HCT116 (cell line): ENCODE results near the gene NFASC. TPM values are rescaled to one million over a fixed set of nuclear protein-coding genes. Genes with fewer than 3 reads are reported as not detected.

Experiments used
- ATAC-seq: fragments of 200-7000 bp; cut with Tn5 transposase; 2 replicates; pipeline ENCODE4 v1.9.1; 2020; ENCODE audit warnings: mild to moderate bottlenecking, moderate library complexity
- BruUV-seq: library from RNA; stranded (reverse); fragments of 400-500 nt; replicated peaks from 2 replicates; lab custom pipeline; 2021; lab: Mats Ljungman, UMichigan
- CTCF ChIA-PET: fragments of 300-600 bp; sonication (Branson Sonifier 250); formaldehyde crosslinking; loops from one replicate; lab custom pipeline; 2021; ENCODE audit warnings: antibody characterized with exemption; lab: Charles Lee
- POLR2A ChIA-PET: fragments of 300-600, 350-600 bp; sonication (Branson Sonifier 250); formaldehyde crosslinking; loops from one replicate; lab custom pipeline; 2021; ENCODE audit warnings: antibody characterized with exemption; lab: Charles Lee
- RAD21 ChIA-PET, 2 experiments: fragments of 300-600 bp; sonication (Branson Sonifier 250); formaldehyde crosslinking; loops; one replicate each; lab custom pipeline; 2023; ENCODE audit warnings: low total read pairs in 2 of 2; ENCODE audit not compliant: uncharacterized antibody in 2 of 2, unreplicated experiment in 2 of 2, low non-redundant PET in 1 of 2; lab: Charles Lee
- DNase-seq: peaks from one replicate; pipeline ENCODE4 v3.0.0-alpha.2; 2010; ENCODE audit warnings: low read depth, low spot score
- H2AFZ ChIP-seq: fragments of 200-600 bp; shearing (Covaris generic), sonication (generic); 2 replicates; pipeline ENCODE4 v1.6.1; 2017; ENCODE audit warnings: low read depth, mixed run types, mixed read lengths, antibody characterized with exemption, low read length; ENCODE audit not compliant: poor library complexity, severe bottlenecking
- H3K27ac ChIP-seq: 2 replicates; pipeline ENCODE4 v1.5.1; 2012; ENCODE audit warnings: low read depth, low read length
- H3K27me3 ChIP-seq: fragments of 200-600 bp; sonication (generic); 2 replicates; pipeline ENCODE4 v1.6.1; 2016; ENCODE audit warnings: mixed run types, low read length, mixed read lengths; ENCODE audit not compliant: insufficient read depth
- H3K36me3 ChIP-seq, 2 experiments: fragments of 200-500 bp in 1 of 2; fragments of 200-600 bp in 1 of 2; sonication (Bioruptor generic) in 1 of 2; sonication (generic) in 1 of 2; 2 replicates each; pipeline versions ENCODE4 v1.5.1 to v1.6.1; 2014 to 2016; ENCODE audit warnings: low read length in 2 of 2, inconsistent platforms in 1 of 2, mixed read lengths in 1 of 2, mixed run types in 1 of 2; ENCODE audit not compliant: insufficient read depth in 2 of 2, control insufficient read depth in 1 of 2
- H3K4me1 ChIP-seq, 2 experiments: fragments of 200-600 bp in 1 of 2; sonication (generic) in 1 of 2; 2 replicates each; pipeline versions ENCODE4 v1.5.1 to v1.6.1; 2012 to 2017; ENCODE audit warnings: low read length in 2 of 2, inconsistent platforms in 1 of 2, mild to moderate bottlenecking in 1 of 2, mixed read lengths in 1 of 2, mixed run types in 1 of 2, moderate library complexity in 1 of 2; ENCODE audit not compliant: insufficient read depth in 2 of 2, control insufficient read depth in 1 of 2
- H3K4me2 ChIP-seq: fragments of 200-600 bp; sonication (generic); 2 replicates; pipeline ENCODE4 v1.6.1; 2017; ENCODE audit warnings: mixed run types, low read length, mixed read lengths
- H3K4me3 ChIP-seq, 2 experiments: fragments of 200-600 bp in 1 of 2; sonication (generic) in 1 of 2; replicated peaks in 1 of 2; 2 replicates each; pipeline ENCODE4 v1.5.1; 2011 to 2016; ENCODE audit warnings: low read length in 2 of 2, control low read depth in 1 of 2, low read depth in 1 of 2, mild to moderate bottlenecking in 1 of 2, mixed read lengths in 1 of 2, mixed run types in 1 of 2
- H3K79me2 ChIP-seq: fragments of 200-600 bp; sonication (generic); 2 replicates; pipeline ENCODE4 v1.6.1; 2017; ENCODE audit warnings: mild to moderate bottlenecking, mixed run types, low read length, moderate library complexity, mixed read lengths; ENCODE audit not compliant: insufficient read depth
- H3K9ac ChIP-seq: fragments of 200-600 bp; sonication (generic); 2 replicates; pipeline ENCODE4 v1.6.1; 2016; ENCODE audit warnings: low read length, mixed read lengths
- H3K9me2 ChIP-seq: fragments of 200-600 bp; sonication (generic), shearing (Covaris generic); 2 replicates; pipeline ENCODE4 v1.6.1; 2017; ENCODE audit warnings: mixed run types, mild to moderate bottlenecking, moderate library complexity; ENCODE audit not compliant: insufficient read depth
- H3K9me3 ChIP-seq, 2 experiments: fragments of 200-500 bp in 1 of 2; fragments of 200-600 bp in 1 of 2; sonication (Bioruptor generic) in 1 of 2; sonication (generic) in 1 of 2; 2 replicates each; pipeline ENCODE4 v1.6.1; 2014 to 2017; ENCODE audit warnings: low read length in 2 of 2, mixed read lengths in 2 of 2, inconsistent platforms in 1 of 2, low read depth in 1 of 2, mild to moderate bottlenecking in 1 of 2, mixed run types in 1 of 2, moderate library complexity in 1 of 2; ENCODE audit not compliant: control insufficient read depth in 1 of 2, insufficient read depth in 1 of 2
- H4K20me1 ChIP-seq: fragments of 200-600 bp; sonication (generic), shearing (Covaris generic); 2 replicates; pipeline ENCODE4 v1.6.1; 2017; ENCODE audit warnings: mixed run types, mild to moderate bottlenecking, moderate library complexity; ENCODE audit not compliant: insufficient read depth
- CBX3 ChIP-seq: IDR thresholded peaks from 2 replicates; pipeline ENCODE4 v1.6.1; 2012; ENCODE audit warnings: low read depth
- EZH2 ChIP-seq: fragments of 200-600 bp; sonication (generic); IDR thresholded peaks from 2 replicates; pipeline ENCODE4 v1.6.1; 2017; ENCODE audit warnings: antibody characterized with exemption, mixed run types
- FOSL1 ChIP-seq: IDR thresholded peaks from 2 replicates; pipeline ENCODE4 v1.6.1; 2012; ENCODE audit warnings: low read depth
- JUND ChIP-seq: IDR thresholded peaks from 2 replicates; pipeline ENCODE4 v1.6.1; 2012
- POLR2A ChIP-seq: IDR thresholded peaks from 2 replicates; pipeline ENCODE4 v1.7.0; 2011; ENCODE audit warnings: borderline replicate concordance; ENCODE audit not compliant: insufficient read depth, insufficient read length; ENCODE audit errors: extremely low read depth
- SP1 ChIP-seq: IDR thresholded peaks from 2 replicates; pipeline ENCODE4 v1.6.1; 2012; ENCODE audit warnings: low read depth
- YY1 ChIP-seq: IDR thresholded peaks from 2 replicates; pipeline ENCODE4 v1.6.1; 2011; ENCODE audit warnings: low read length, low read depth, moderate library complexity, mild to moderate bottlenecking; ENCODE audit not compliant: insufficient replicate concordance; ENCODE audit errors: extremely low read depth
- intact Hi-C: fragments of 100-400 bp; cut with micrococcal nuclease; formaldehyde crosslinking; loops from 2 replicates; pipeline ENCODE4 v1.10.0; 2022
- total RNA-seq: library from RNA; stranded (reverse); gene quantifications from one replicate; pipeline ENCODE4 v1.2.1, GENCODE V29; 2021; ENCODE audit not compliant: unreplicated experiment
- TF ChIP-seq, protein P1 (sequence below), 3 experiments: fragments of 200-600 bp in 1 of 3; sonication (generic) in 1 of 3; IDR thresholded peaks in 2 of 3; conservative IDR thresholded peaks in 1 of 3; 2 replicates each; pipeline ENCODE4 v1.5.1; 2012 to 2017; ENCODE audit warnings: low read depth in 2 of 3, low read length in 2 of 3, antibody characterized with exemption in 1 of 3, borderline replicate concordance in 1 of 3, control low read depth in 1 of 3, mild to moderate bottlenecking in 1 of 3, mixed read lengths in 1 of 3, mixed run types in 1 of 3, moderate library complexity in 1 of 3; ENCODE audit not compliant: insufficient read depth in 1 of 3

Gene NFASC
- total RNA-seq, 1 experiment from 2014 or later = 0.57 TPM

DNA sequence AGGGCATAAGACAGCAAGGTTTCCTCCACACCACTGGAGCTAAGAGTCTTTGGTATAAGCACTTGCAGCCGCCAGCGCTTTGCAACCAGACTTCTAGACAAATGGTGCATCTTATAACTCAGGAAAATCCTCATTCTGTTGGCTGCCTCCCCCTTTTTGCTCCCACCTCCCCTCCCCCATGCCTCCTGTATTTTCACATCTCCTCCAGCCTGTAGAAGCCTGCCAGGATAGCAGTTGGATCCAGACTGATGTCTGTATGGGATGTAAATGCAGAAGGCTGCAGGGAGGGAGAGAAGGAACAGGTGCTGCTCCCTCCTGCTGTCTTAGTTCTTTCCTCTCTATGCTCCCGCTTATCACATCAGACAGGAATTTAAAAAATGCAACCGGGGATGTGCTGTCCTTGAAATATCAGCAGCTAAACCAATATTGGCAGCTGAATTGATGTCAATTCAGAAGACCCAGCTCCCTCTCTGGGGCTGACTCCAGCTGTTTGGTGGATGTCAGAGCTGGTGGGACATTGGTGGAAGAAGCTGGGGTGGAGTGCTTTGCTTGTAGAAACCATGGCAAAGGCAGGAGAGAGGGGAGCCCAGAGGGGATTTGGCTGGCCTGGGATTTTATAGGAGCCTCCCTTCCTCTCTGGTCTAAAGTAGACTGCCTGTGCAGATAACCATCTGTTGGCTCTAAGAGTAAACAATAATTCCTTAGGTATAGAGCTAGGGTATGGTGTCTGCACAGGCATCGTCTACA is 53.5 kb downstream of the NFASC start:
- Histone ChIP-seq H3K4me2 (no peak overlapping the region), H3K9ac (no peak overlapping the region), H4K20me1 (no peaks in the 10 kb centered on the region), H3K36me3 (no peaks in the 10 kb centered on the region), H3K27ac (no peak overlapping the region), H3K79me2 (no peaks in the 10 kb centered on the region), H3K27me3 (peaks cover 3% of the 10 kb centered on the region; the same call in 1 of the 2 replicates), H3K4me1 (peaks cover 4 to 6% of the 10 kb centered on the region in 2 experiments; a peak in 3 of 4 replicates), H2AFZ (no peak overlapping the region), H3K9me2 (no peaks in the 10 kb centered on the region), H3K4me3 (no peak overlapping the region), H3K9me3 (no peaks in the 10 kb centered on the region)
- POLR2A ChIA-PET = no interaction called here
- RAD21 ChIA-PET = no interaction called here
- no peak for ATAC-seq
- no TSS peak for BruUV-seq
- no peak for TF ChIP-seq JUND
- no peak for TF ChIP-seq YY1
- no peak for TF ChIP-seq CBX3
- TF ChIP-seq EZH2 = no peak
- TF ChIP-seq, protein P1, sequence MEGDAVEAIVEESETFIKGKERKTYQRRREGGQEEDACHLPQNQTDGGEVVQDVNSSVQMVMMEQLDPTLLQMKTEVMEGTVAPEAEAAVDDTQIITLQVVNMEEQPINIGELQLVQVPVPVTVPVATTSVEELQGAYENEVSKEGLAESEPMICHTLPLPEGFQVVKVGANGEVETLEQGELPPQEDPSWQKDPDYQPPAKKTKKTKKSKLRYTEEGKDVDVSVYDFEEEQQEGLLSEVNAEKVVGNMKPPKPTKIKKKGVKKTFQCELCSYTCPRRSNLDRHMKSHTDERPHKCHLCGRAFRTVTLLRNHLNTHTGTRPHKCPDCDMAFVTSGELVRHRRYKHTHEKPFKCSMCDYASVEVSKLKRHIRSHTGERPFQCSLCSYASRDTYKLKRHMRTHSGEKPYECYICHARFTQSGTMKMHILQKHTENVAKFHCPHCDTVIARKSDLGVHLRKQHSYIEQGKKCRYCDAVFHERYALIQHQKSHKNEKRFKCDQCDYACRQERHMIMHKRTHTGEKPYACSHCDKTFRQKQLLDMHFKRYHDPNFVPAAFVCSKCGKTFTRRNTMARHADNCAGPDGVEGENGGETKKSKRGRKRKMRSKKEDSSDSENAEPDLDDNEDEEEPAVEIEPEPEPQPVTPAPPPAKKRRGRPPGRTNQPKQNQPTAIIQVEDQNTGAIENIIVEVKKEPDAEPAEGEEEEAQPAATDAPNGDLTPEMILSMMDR (IDR thresholded peaks at IDR 0.05 in 2 of 3, conservative IDR thresholded peaks at IDR 0.05 in 1 of 3; ENCODE audit: borderline replicate concordance in 1 of 3, insufficient read depth in 1 of 3, low read depth in 2 of 3, low read length in 2 of 3) = no peak
- TF ChIP-seq POLR2A = no peak
- no peak for TF ChIP-seq SP1
- no peak for TF ChIP-seq FOSL1
- intact Hi-C loops = no loop called here
- no peak for DNase-seq
- CTCF ChIA-PET = no interaction called here
